SW480 (cell line): ENCODE measurements around the gene SPATA32.
"Not testable (repeated sequence)": the region's sequence is repeated elsewhere in the genome, so short reads cannot be mapped to it uniquely, and the experiment has no call there.

Experiments used
- DNase-seq: peaks from one replicate; pipeline ENCODE4 v3.0.0-alpha.2; 2016; ENCODE audit warnings: low spot score

SPATA32 gene, protein sequence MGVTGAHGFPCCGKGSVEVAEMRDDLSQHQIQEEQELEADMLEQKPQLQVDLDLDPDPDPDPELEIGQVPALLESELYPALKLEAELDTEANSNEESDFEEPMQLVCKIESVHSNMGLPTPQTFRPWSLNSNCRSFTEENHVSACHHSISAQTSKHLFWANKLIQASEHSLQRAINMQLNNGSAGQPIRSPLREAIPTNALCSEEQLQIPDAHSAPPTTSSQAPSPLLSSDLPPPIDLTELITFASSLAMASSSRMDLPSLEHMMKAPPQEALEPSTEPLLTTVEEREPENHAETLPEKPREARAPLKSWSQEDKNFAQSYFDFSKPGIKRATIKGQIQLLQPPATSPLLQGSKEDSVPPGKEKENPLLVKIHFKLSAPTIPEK

DNA sequence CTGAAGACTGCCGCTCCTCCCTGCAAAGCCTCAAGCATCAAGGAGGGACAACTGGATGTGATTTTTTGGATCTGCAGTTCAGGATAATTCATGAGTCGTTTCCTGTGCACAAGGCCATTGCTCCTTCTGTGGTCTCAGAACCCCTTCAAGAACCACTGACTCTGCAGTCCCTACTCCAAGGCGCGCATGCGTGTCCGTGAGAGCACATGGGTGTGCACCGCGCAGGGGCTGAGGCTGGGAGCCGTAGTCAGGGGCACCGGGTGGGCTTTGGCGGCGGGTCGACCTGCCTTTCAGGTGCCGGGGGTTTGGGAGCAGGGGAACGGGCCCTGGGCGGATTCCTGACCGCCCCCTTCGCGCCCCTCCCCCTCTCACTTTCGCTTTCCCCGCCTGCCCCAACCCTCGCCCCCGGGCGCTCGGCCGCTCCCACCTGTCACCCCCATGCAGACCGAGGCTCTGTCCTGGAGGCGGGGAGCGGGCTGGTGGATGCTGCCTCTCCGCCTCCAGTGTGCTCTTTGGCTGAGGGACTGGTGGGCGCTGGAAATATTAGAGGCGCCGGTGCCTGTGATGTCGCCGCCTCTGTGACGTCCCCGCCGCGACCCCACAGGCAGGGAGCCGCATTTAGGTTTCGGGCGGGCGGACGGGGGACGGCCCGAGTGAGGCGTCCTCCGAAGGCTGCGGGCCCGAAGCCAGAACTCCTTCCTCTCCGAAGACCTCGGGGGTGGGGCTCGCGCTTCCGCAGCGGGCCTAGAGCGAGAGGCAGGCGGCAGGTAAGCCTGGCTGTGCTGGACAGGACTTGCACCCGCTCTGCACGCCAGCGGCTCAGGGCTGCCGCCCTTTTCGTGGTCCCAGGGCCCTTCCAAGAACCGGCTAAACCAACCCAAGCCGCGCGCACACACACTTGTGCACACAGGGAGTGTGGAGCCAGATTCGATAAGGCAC is at the start of gene SPATA32:
TSS of gene SPATA32 (minus strand) at position 518 of the 939 bp plus-strand sequence. CDS start at position 440, 78 bp downstream.
- no peak for DNase-seq

DNA sequence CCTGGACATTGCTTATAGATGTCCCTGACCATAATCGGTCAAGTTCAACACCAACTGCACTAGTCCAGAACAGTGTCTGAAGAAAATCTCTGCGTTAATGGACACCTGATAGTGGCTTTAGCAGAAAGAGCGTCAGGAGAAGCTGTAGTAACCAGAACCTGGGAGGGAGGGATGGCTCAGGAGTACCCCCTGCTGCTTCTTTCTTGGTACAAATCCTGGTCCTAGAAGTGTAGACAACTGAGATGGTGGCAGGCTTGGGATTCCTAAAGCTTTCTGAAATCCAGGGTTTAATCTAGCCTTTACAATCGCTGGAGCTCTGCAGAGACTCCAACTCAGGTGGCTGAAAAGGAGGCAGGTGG is 49.5 kb upstream of the SPATA32 start:
- DNase-seq, result no peak

DNA sequence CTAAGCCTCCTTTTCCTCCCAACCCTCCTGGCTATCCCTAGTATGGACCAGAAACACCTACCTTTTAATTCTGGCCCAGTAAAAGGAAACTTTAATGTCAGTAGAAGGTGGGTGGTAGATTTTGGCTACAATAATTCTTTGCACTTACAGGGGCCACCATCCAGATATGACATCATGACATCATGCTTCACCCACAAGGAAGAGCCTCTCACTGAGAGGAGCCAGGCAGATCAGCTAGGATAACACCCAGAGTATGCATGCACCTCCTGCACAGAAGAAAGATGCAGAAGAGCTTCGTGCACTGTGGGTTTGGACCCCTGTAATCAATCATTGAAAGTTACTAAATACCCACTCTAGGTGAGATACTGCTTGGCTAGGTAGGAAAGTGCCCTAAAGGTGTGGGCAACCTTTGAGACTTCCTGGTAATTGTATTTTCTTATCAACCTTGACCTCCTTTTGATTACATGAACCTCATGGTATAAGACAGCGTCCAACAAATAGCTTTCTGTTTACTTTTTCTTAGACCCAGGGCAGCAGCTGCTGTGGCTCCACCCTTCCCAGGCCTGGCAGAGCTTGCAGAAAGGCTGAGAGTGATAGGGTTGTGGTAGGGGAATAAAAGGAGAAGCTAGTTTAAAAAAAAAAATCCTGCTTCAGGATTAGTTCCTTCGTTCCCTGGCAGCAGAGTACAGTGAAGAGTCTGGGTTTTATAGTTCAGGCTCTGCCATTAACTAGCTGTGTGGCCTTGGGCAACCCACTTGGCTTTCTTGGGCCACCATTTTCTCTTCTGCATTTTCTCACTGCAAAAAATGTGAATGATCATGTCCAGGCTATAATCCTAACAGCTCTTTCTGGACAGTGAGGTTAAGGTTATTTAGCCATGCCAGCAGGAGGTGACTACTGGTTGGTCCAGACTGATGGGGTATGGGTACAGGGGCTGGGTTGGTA is 48.8 kb upstream of the SPATA32 start:
- no peak for DNase-seq

DNA sequence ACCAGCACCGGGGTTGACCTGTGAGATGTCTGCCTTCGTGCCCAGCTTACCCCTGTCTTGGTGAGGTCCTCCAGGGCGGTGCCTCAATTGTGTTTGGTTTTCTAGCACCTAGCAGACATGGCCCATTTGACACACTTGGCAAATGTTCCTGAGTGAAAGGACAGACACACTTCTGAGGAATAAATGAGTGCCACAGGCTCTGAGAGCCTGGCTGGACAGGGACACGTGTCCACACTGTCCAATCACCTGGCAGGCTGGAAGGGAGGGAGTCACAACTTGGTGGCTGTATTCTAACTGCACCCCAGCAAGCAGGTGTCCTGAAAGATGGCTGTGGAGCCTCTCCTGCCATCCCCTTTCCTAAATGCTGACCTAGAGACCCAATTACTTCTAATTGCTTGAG is 47.5 kb upstream of the SPATA32 start:
- no peak for DNase-seq

DNA sequence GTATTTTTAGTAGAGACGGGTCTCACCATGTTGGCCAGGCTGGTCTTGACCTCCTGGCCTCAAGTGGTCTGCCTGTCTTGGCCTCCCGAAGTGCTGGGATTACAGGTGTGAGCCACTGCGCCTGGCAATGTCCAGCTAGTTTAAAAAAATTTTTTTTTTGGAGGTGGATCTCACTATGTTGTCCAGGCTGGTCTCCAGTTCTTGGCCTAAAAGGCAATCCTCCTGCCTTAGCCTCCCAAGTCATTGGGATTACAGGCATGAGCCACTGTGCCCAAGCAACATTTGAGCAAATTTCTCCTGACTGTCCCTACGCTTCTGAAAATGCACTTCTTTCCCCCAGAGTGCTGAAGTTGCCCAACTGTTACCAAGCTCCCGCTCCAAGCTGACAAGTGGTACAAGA is 46.9 kb upstream of the SPATA32 start:
- no peak for DNase-seq

DNA sequence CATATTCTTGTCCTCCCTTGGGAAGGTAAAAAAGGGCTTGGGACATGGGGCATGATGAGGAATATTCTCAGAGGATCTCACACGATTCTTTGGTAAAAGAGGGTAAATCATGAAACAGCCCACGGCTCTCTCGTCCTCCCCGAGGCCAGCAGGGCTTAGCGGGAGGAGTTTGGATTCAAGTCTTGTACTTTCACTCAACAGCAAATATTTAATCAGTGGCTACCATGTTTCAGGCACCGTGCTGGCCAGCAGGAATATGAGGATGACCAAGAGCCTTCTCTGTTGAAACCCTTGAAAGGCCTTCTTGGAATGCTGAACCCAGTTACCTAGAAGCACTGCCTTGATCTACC is 46.1 kb upstream of the SPATA32 start:
- no peak for DNase-seq

DNA sequence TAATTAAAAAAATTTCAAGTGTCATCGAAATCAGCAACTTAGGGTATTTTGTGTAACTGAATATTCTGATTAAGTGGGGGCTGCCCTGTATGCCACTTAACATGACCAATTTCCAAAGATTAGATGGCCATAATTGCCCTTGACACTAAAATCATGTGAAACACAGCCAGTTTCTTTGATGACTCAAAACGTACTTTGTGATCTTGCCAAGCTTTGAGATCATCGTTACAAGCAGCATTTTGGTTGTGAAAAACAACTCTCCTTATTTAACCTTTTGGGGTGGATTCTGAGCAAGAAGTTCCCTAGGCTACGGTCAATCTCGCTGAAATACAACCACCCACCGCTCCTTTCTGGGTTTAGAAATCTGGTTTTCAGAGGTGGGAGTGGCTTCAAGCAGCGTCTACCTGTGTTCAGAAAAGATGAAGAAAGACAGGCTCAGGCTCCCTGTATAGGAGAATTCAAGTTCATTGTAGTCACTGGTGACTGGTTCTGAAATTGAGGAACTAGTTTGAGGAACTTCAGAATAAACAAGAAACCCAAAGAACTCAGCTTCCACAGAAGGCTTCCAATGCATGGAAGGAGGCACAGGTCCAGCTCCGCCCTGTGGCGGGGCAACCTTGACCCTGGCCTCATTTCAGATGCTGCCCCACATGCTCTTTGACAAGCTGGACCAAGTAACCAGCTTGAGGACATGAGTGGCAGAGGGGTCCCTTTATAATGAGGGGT is 45.6 kb upstream of the SPATA32 start:
- DNase-seq, result no peak

DNA sequence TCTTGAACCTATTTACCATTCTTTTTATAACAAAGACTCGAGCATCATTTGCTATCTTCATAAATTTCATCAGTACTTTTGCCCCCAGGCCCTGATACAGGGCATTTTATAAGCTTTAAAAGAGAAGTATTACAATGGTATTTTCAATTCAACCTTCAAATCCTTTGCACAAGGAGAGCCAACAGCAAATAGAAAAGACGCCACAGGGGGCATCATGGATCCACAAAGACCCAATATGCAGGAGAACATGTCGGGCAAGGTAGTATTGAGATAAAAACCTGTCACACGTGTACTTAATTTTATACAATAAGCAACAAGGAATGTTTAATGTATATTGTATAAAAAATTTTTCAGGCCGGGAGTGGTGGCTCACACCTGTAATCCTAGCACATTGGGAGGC is 44.7 kb upstream of the SPATA32 start:
- DNase-seq, result no peak

DNA sequence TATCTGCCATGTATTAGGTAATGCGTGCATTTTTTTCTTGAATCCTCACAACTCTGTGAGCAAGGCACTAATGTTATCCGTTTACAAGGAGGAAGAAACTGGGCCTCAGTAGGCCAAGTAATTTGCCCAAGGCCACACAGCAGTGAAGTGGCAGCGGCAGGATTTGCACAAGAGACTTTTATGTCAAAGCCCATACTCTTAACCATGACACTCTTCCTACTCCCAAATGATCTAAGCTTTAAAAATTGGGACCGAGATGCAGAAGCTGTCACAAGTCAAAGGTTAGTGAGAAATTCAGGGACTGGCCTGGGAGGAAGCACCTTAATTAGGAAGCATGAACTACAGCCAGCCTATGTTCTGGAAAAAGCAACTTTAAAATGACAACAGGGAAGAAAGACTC is 44.2 kb upstream of the SPATA32 start:
- no peak for DNase-seq

DNA sequence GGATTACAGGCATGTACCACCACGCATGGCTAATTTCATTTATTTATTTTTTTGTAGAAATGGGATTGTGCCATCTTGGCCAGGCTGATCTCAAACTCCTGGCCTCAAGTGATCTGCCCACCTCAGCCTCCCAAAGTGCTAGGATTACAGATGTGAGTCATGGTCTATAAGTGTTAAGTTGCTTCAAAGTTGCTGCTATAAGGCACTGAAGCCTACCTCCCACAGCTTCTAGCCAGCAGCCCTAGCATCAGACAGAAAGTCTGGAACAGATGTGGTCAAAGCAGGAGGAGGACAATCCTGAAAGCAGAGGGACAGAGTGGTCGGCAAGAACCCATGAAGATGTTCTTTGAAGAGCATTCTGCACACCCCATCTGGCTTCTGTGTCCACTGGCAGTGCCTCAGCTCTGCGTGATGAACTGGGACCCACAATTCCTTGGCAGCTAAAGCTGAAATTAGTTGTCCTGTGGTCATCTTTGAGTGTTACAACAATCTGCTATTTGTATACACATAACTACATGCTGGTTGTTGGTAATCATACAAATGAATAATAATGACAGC is 43.7 kb upstream of the SPATA32 start:
- DNase-seq, result no peak

DNA sequence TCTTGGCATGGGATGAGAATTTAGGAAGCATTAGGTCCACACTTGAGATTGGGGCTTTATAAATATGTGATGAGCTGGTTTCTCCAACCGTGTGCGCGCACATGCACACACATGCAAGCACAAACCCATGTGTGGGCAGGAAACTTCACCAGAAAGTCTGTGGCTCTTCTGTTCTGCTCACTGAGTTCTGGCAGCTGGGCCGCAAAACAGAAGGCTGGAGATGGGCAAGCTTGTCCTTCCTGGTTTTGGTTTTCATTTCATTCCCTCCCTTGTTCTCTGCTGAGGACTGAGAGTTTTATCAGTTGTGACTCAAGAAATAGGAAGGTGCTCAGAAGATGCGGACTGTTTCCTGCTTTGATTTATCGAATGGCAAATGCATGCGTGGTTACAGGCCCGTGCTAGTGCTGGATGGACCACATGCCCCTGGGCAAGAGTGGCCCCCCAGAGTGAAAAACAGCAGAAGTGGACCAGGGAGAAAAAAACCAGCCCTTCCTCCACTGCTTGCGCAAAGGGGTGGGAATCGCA is 40.8 kb upstream of the SPATA32 start:
- DNase-seq, result no peak

DNA sequence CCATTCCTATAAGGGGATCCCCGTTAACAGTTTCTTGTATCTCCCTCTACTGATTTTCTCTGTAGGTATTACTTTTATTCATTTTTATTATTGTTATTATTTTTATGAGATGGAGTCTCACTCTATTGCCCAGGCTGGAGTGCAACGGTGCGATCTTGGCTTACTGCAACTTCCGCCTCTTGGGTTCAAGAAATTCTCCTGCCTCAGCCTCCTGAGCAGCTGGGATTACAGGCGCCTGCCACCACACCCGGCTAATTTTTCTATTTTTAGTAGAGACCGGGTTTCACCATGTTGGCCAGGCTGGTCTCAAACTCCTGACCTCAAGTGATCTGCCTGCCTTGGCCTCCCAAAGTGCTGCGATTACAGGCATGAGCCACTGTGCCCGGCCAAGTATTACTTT is 40.3 kb upstream of the SPATA32 start:
- not testable (repeated sequence) for DNase-seq

DNA sequence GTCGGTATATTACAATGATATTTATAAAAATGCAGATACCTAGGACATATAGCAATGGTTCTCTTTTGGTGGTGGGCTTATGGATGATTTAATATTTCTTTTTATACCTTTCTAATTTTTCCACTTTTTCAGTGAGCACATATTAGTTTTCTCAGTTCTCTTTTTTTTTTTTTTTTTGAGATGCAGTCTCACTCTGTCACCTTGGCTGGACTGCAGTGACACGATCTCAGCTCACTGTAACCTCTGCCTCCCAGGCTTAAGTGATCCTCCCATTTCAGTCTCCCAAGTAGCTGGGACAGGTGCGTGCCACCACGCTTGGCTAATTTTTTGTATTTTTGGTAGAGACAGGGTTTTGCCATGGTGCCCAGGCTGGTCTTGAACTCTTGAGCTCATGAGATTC is 39.8 kb upstream of the SPATA32 start:
- DNase-seq, result no peak

DNA sequence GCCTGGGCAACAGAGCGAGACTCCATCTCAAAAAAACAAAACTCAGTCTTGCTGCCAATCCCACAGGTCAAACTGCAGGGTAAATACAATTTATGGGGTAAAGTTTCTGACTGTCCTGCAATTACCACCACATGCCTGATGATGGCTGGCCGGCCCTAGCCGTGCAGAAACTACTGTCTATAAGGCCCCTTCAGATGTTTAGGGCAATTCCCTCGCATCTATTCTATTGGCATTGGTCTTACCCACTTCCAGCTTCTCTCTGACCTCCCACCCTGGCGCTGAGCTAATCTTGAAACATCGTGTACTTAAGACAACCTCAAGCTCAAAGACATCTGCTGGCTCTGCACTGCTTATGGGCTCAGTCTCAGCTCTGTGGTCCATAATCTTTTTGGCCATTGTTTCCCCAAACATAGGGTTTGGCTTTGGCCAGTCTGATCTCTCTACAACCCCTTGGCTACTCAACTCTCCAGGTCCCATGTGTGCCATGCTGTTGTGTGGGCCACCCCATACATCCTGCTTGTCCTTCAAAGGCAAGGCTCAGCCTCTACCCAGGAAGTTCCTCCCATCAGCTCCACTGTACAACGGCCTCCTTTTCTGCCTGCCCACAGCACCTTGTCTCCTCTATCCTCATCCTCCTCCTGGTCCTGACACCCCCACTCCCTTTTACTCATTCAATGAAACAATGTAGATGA is 38.3 kb upstream of the SPATA32 start:
- DNase-seq, result no peak

DNA sequence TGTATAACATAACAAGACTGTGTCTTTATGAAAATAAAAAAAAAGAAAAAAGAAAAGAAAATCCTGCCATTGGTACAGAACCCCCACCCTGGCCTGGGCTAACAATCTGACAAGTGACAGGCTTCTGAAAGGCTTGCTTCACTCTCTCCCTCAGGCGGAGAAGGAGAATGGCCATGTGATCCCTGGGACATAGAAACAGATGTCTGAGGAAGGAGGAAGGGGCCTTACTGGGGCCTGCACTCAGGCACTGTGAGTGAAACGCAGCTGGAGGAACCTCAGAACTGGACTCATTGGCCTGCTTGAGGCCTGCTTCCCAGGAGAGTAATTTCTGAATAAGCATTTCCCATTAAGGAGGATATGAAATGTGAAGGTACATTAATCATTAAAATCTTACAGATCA is 37.5 kb upstream of the SPATA32 start:
- no peak for DNase-seq

DNA sequence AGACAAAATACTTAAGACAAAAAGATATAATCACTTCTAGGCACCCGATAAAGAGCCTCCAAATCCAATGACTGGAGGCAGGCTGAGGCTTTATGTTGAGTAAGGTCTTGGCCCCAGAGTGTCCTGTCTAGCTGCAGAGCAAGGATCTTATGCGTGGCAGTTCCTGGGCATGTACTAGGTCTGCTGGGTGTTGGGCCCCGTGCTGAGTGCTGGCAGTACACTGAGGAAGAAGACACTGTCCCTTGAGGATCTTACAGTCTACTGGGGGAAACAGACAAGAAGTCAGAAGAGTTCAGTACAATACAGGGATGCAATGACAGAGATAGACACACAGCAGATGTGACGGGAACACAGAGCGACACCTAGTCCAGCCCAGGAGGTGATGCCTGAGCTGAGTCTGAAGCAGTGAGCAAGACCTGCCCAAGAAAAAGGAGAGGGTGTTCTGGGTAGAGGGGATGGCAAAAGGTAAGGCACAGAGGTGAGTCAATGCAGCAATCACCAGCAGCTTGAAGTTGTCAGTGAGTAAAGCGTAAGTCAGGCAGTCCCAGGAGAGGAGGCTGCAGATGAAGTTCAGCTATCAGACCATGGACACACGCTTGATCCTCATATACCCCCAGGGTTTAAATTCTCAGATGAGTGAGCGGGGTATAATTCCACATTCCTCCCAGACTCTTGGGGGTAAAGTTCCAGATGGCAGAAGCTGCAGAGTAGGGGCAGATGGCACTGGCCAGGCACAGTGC is 36.8 kb upstream of the SPATA32 start:
- DNase-seq, result no peak

DNA sequence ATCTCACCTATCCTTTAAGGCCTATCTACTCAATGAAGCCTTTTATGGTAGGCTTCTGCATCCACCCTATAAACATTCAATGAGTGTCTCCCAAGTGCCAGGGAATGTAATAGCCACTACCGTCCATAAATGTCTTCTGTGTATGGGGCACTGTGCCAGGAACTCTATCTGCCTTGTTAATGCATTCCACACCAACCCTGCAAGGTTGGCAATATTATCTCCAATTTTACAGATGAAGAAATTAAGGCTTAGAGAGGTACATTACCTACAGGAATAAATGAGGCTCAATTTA is 34.9 kb upstream of the SPATA32 start:
- no peak for DNase-seq

DNA sequence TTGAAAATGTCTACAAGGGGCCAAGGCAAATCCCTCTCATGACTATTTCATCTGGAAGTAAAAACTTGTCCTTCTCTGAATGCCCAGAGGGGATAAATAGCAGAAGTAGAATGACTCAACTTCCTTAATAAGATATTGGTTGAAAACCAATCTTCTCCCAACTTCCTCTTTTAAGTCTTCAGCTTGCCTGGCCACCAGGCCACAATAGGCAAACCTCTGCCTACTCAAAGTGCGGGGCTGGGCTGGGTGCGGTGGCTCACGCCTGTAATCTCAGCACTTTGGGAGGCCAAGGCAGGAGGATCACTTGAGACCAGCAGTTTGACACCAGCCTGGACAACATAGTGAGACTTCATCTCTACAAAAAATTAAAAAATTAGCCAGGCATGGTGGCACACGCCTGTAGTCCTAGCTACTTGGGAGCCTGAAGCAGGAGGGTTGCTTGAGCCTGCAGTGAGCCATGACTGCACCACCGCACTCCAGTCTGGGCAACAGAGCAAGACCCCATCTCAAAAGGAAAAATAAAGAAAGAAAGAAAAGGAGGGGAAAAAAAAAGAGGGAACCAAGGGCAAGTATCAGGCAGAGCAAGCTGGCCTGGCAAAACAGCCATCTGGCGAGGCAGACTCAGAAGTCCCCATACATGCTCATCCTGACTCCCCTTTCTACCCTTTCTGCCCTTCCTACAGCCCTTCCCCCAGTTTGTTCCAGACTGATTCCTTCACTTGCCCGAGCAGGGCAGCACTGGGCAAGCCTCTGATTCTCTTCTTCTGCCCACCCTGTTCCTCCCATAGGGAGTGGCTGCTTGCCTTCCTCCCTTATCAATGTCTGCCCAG is 34.3 kb upstream of the SPATA32 start:
- DNase-seq, result no peak

DNA sequence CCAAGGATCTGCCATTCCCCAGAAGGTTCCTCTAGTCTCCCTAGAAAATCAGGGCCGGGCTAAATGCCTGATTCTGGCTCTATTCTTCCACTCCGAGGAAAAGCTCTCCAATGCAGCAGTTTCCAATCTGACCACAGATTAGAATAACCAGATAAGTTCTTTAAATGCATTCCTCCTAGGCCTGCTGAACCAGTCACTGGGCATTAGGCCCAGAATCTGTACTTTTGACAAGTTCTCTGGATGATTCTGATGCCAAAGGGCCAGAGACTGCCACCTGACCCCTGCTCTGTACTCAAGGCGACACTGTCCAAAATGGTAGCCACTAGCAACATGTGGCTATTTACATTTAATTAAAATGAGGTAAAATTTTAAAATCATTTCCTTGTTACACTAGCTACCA is 32.6 kb upstream of the SPATA32 start:
- no peak for DNase-seq
